Kidney (tissue), 22 donors: Measurements from ENCODE around the gene FARP2. TPM values are rescaled to one million over a fixed set of nuclear protein-coding genes. Genes with fewer than 3 reads are reported as not detected.

Experiments used
- DNase-seq, 5 donors: peaks; one replicate each; pipeline ENCODE4 v3.0.0-alpha.2; 2013 to 2020
- FAIRE-seq: peaks from 2 replicates; lab custom pipeline; 2012; peaks lifted over from hg19 to GRCh38; lab: Jason Lieb, UNC
- H3K27ac ChIP-seq, 2 donors: one replicate each; pipeline ENCODE4 v1.7.0; 2013; ENCODE audit warnings: low read depth in 2 of 2, low read length in 2 of 2, inconsistent platforms in 1 of 2
- H3K27me3 ChIP-seq: one replicate; pipeline ENCODE4 v1.7.1; 2013; ENCODE audit warnings: low read length, inconsistent platforms; ENCODE audit not compliant: control insufficient read depth, insufficient read depth
- H3K36me3 ChIP-seq, 3 donors: one replicate each; pipeline versions ENCODE4 v1.7.0 to v1.7.1; 2013; ENCODE audit warnings: low read length in 3 of 3, control low read depth in 1 of 3, inconsistent platforms in 1 of 3; ENCODE audit not compliant: insufficient read depth in 3 of 3, control insufficient read depth in 2 of 3
- H3K4me1 ChIP-seq, 3 donors: one replicate each; pipeline versions ENCODE4 v1.7.0 to v1.7.1; 2013; ENCODE audit warnings: low read length in 3 of 3, inconsistent platforms in 1 of 3, low read depth in 1 of 3; ENCODE audit not compliant: control insufficient read depth in 2 of 3, insufficient read depth in 2 of 3
- H3K4me3 ChIP-seq, 3 donors: one replicate each; pipeline versions ENCODE4 v1.7.0 to v1.8.1; 2013; ENCODE audit warnings: low read length in 3 of 3, control low read depth in 1 of 3, inconsistent platforms in 1 of 3
- H3K9ac ChIP-seq, 3 donors: one replicate each; pipeline versions ENCODE4 v1.7.0 to v1.7.1; 2013; ENCODE audit warnings: low read length in 3 of 3, control low read depth in 1 of 3, inconsistent platforms in 1 of 3
- H3K9me3 ChIP-seq, 3 donors: one replicate each; pipeline versions ENCODE4 v1.7.0 to v1.7.1; 2013; ENCODE audit warnings: low read length in 3 of 3, control low read depth in 1 of 3, inconsistent platforms in 1 of 3; ENCODE audit not compliant: control insufficient read depth in 2 of 3, insufficient read depth in 1 of 3
- intact Hi-C: fragments of 100-400 bp; cut with DNase I; formaldehyde crosslinking; loops from one replicate; pipeline ENCODE4 v1.11.1; 2022
- long read RNA-seq, 10 donors: library from polyadenylated mRNA in 1 of 10; unstranded in 1 of 10; transcript quantifications; one replicate each; pipeline ENCODE4 v2.0.0 and lab custom pipeline, GENCODE V29; 2021 to 2026
- polyA plus RNA-seq: library from polyadenylated mRNA; stranded (reverse); fragments of 350-450 nt; fragmentation: Illumina TruSeq; extraction: RNeasy Lipid Tissue Mini Kit (QIAGEN cat#74804); gene quantifications from one replicate; pipeline ENCODE4 v1.2.3, GENCODE V29; 2014; ENCODE audit warnings: low read depth, low replicate concordance; ENCODE audit not compliant: insufficient read depth
- total RNA-seq: library from RNA; stranded (reverse); fragmentation: NEBNext Ultra II Directional; extraction: Animal tissue kit (Norgen Biotek cat#: 25700); gene quantifications from one replicate; pipeline ENCODE4 v1.2.1, GENCODE V29; 2021
- TF ChIP-seq, protein P1 (sequence below): IDR thresholded peaks from 3 replicates; pipeline ENCODE4 v1.5.1; 2012; ENCODE audit warnings: mild to moderate bottlenecking, moderate library complexity, borderline replicate concordance; ENCODE audit not compliant: insufficient read depth; ENCODE audit errors: extremely low read depth
- donor health status: control.
- donor health status: control.
- donor health status: control.
- donor health status: control.
- donor health status: control.
- donor health status: DM: yes; HTN: yes; CAD: no.
- donor health status: Normal renal cell carcinoma (clear cell type).

FARP2 gene, protein sequence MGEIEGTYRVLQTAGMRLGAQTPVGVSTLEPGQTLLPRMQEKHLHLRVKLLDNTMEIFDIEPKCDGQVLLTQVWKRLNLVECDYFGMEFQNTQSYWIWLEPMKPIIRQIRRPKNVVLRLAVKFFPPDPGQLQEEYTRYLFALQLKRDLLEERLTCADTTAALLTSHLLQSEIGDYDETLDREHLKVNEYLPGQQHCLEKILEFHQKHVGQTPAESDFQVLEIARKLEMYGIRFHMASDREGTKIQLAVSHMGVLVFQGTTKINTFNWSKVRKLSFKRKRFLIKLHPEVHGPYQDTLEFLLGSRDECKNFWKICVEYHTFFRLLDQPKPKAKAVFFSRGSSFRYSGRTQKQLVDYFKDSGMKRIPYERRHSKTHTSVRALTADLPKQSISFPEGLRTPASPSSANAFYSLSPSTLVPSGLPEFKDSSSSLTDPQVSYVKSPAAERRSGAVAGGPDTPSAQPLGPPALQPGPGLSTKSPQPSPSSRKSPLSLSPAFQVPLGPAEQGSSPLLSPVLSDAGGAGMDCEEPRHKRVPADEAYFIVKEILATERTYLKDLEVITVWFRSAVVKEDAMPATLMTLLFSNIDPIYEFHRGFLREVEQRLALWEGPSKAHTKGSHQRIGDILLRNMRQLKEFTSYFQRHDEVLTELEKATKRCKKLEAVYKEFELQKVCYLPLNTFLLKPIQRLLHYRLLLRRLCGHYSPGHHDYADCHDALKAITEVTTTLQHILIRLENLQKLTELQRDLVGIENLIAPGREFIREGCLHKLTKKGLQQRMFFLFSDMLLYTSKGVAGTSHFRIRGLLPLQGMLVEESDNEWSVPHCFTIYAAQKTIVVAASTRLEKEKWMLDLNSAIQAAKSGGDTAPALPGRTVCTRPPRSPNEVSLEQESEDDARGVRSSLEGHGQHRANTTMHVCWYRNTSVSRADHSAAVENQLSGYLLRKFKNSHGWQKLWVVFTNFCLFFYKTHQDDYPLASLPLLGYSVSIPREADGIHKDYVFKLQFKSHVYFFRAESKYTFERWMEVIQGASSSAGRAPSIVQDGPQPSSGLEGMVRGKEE
- total RNA-seq = 50.5 TPM
- 20.3 TPM for polyA plus RNA-seq
- long read RNA-seq, donor 1, partial matches to known transcripts = 23 of 59 reads
- long read RNA-seq, donor 1, other reads (novel, unspliced or antisense) = 32 of 59 reads
- long read RNA-seq, donor 2, full-length matches to known transcripts = 1 of 41 reads
- long read RNA-seq, donor 2, partial matches to known transcripts = 40 of 41 reads
- long read RNA-seq, donor 2, other reads (novel, unspliced or antisense) = 0 of 41 reads
- long read RNA-seq, donor 3, partial matches to known transcripts = 16 of 17 reads
- long read RNA-seq, donor 3, other reads (novel, unspliced or antisense) = 0 of 17 reads
- long read RNA-seq, donor 4, full-length matches to known transcripts = 4 of 75 reads
- long read RNA-seq, donor 4, partial matches to known transcripts = 52 of 75 reads
- long read RNA-seq, donor 4, other reads (novel, unspliced or antisense) = 19 of 75 reads
- long read RNA-seq, donor 5 = 0 reads
- long read RNA-seq, donor 6 = 0 reads
- long read RNA-seq, donor 7, full-length matches to known transcripts = 8 of 20 reads
- long read RNA-seq, donor 7, partial matches to known transcripts = 2 of 20 reads
- long read RNA-seq, donor 7, other reads (novel, unspliced or antisense) = 10 of 20 reads
- long read RNA-seq, donor 8, partial matches to known transcripts = 0 of 1 reads
- long read RNA-seq, donor 8, other reads (novel, unspliced or antisense) = 0 of 1 reads
- long read RNA-seq, donor 9 = 0 reads
- long read RNA-seq, donor 10, partial matches to known transcripts = 65 of 91 reads
- long read RNA-seq, donor 10, other reads (novel, unspliced or antisense) = 23 of 91 reads

DNA sequence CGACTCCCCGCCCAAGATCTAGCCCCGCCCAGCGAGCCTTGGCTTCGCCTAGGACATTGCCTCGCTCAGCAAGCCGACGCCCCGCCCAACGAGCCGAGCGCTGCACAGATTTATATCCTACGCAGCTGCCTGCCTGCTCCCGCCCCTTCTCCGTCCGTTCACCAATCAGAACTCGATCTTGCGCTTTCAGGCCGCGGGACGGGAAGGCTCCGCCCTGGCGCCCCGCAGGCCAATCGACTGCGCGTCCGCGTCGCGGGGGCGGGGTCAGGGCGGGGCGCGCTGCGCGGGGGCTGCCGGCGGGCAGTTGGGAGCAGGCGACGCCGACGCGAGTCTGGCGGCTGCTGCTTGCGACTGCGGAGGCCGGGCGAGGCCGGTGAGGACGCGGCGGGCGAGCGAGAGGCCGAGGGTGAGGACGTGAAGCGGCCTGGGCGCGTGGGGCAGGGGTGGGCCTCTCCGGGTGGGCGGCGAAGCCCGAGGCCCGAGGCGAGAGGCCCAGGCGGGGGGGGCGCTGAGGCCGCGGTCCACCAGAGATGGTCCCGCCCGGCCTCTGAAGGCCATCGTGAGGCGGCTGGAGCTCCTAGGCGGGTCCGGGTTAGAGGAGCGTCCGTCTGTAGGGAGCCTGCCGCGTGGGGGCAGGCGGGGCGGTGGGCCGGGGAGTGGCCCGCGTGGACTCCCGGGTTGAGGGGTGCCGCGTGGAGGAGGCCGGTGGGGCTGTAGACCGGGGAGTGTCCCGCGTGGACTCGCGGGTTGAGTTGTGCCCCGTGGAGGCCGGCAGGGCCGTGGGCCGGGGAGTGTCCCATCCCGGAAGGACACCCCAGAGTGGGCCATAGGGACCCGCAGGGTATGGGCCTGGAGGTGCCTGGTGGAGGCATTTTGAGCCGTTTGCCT is at the start of gene FARP2:
FARP2 (plus strand) TSS at position 303 of the 888 bp plus-strand sequence. CDS start 16,823 bp downstream, outside the sequence.
- DNase-seq = peak; percentile 99 to 100 (median 99)
- intact Hi-C loops = no loop called here
- Histone ChIP-seq H3K36me3 (peaks cover 0 to 6% (median 4%) of the 10 kb centered on the region in 3 donors), H3K9me3 (no peaks in the 10 kb centered on the region), H3K27me3 (no peaks in the 10 kb centered on the region), H3K27ac (peak within 1 kb of the TSS; percentile 78 to 81), H3K4me1 (peaks cover 3 to 43% (median 29%) of the 10 kb centered on the region in 3 donors), H3K9ac (peak within 1 kb of the TSS; percentile 7 to 76 (median 76)), H3K4me3 (peak within 1 kb of the TSS; percentile 48 to 77 (median 77))
- TF ChIP-seq, protein P1, sequence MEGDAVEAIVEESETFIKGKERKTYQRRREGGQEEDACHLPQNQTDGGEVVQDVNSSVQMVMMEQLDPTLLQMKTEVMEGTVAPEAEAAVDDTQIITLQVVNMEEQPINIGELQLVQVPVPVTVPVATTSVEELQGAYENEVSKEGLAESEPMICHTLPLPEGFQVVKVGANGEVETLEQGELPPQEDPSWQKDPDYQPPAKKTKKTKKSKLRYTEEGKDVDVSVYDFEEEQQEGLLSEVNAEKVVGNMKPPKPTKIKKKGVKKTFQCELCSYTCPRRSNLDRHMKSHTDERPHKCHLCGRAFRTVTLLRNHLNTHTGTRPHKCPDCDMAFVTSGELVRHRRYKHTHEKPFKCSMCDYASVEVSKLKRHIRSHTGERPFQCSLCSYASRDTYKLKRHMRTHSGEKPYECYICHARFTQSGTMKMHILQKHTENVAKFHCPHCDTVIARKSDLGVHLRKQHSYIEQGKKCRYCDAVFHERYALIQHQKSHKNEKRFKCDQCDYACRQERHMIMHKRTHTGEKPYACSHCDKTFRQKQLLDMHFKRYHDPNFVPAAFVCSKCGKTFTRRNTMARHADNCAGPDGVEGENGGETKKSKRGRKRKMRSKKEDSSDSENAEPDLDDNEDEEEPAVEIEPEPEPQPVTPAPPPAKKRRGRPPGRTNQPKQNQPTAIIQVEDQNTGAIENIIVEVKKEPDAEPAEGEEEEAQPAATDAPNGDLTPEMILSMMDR = no peak
- FAIRE-seq = no peak

DNA sequence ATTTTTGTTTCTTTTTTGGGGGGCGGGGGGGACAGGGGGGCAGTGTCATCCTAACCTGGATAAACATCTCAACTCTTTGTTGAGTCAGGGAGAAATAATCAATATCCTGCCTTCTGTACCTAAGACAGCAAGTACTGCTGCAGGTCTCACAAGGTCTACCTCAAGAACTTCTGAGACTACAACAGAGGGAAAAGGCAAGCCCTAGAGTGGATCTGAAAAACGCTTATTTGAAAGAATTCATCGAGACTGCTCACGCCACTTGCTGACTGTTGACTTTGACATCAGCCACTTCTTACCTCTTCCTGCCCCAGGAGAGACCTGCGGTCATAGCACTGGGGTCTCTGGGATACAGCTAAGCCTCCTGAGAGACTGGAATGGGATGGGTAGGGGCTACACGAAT is 49.0 kb upstream of the FARP2 start:
- H3K4me3 ChIP-seq = no peak overlapping the region
- no peak overlapping the region for H3K9ac ChIP-seq
- H3K4me1 ChIP-seq = peaks cover 0 to 30% (median 0%) of the 10 kb centered on the region in 3 donors
- TF ChIP-seq, protein P1 = no peak
- intact Hi-C loops = no loop called here
- no peaks in the 10 kb centered on the region for H3K27me3 ChIP-seq
- H3K9me3 ChIP-seq = no peaks in the 10 kb centered on the region
- no peak for DNase-seq
- FAIRE-seq = no peak
- no peak overlapping the region for H3K27ac ChIP-seq
- H3K36me3 ChIP-seq = no peaks in the 10 kb centered on the region
